CD14-positive monocyte (primary cell): Measurements from ENCODE around the gene PLIN4. TPM values are rescaled to one million over a fixed set of nuclear protein-coding genes. Genes with fewer than 3 reads are reported as not detected.

Experiments used
- DNase-seq, 3 donors: peaks; one replicate each; pipeline ENCODE4 v3.0.0-alpha.2; 2011 to 2022
- H2AFZ ChIP-seq: 2 replicates; pipeline ENCODE4 v1.6.0; 2012; ENCODE audit warnings: mild to moderate bottlenecking, low read depth, low read length, inconsistent platforms; ENCODE audit not compliant: insufficient read depth, poor library complexity, severe bottlenecking
- H3K27ac ChIP-seq, 2 donors: 1 replicate in 1 of 2; 2 replicates in 1 of 2; pipeline ENCODE4 v1.5.1; 2012 to 2013; ENCODE audit warnings: low read length in 2 of 2, control low read depth in 1 of 2, inconsistent platforms in 1 of 2, low read depth in 1 of 2, mild to moderate bottlenecking in 1 of 2
- H3K27me3 ChIP-seq, 2 donors: one replicate each; pipeline versions ENCODE4 v1.6.0 to v1.6.1; 2011 to 2013; ENCODE audit warnings: low read length in 2 of 2; ENCODE audit not compliant: control insufficient read depth in 2 of 2, insufficient read depth in 2 of 2
- H3K36me3 ChIP-seq, 2 donors: replicated peaks in 1 of 2; 1 replicate in 1 of 2; 2 replicates in 1 of 2; pipeline versions ENCODE4 v1.5.1 to v1.6.1; 2012 to 2013; ENCODE audit warnings: low read length in 2 of 2, control low read depth in 1 of 2, inconsistent platforms in 1 of 2, mild to moderate bottlenecking in 1 of 2; ENCODE audit not compliant: insufficient read depth in 2 of 2, control insufficient read depth in 1 of 2
- H3K4me1 ChIP-seq, 2 donors: 1 replicate in 1 of 2; 2 replicates in 1 of 2; pipeline versions ENCODE4 v1.5.1 to v1.6.1; 2012 to 2013; ENCODE audit warnings: low read length in 2 of 2, control low read depth in 1 of 2, inconsistent platforms in 1 of 2, mild to moderate bottlenecking in 1 of 2, moderate library complexity in 1 of 2; ENCODE audit not compliant: insufficient read depth in 2 of 2, control insufficient read depth in 1 of 2
- H3K4me2 ChIP-seq: replicated peaks from 2 replicates; pipeline ENCODE3; 2012; ENCODE audit warnings: low read length, moderate library complexity, mild to moderate bottlenecking; ENCODE audit not compliant: poor library complexity, severe bottlenecking; ENCODE audit errors: extremely low read depth
- H3K4me3 ChIP-seq, 3 experiments: fragments of 200-600 bp in 1 of 3; sonication (generic) in 1 of 3; replicated peaks in 1 of 3; 1 replicate in 2 of 3; 2 replicates in 1 of 3; pipeline ENCODE4 v1.5.1; 2011 to 2013; ENCODE audit warnings: low read length in 3 of 3, mild to moderate bottlenecking in 3 of 3, control low read depth in 2 of 3, low read depth in 2 of 3, inconsistent platforms in 1 of 3, moderate library complexity in 1 of 3
- H3K79me2 ChIP-seq: 2 replicates; pipeline ENCODE4 v1.6.0; 2012; ENCODE audit warnings: mild to moderate bottlenecking, control low read depth, inconsistent platforms, low read length, moderate library complexity; ENCODE audit not compliant: insufficient read depth
- H3K9ac ChIP-seq: 2 replicates; pipeline ENCODE4 v1.6.0; 2017; ENCODE audit warnings: low read length, mild to moderate bottlenecking; ENCODE audit not compliant: insufficient read depth, poor library complexity, severe bottlenecking
- H3K9me3 ChIP-seq, 2 donors: replicated peaks in 1 of 2; 1 replicate in 1 of 2; 2 replicates in 1 of 2; pipeline versions ENCODE4 v1.5.1 to v1.6.1; 2012 to 2013; ENCODE audit warnings: low read length in 2 of 2, control low read depth in 1 of 2; ENCODE audit not compliant: control insufficient read depth in 1 of 2, insufficient read depth in 1 of 2
- H4K20me1 ChIP-seq: 2 replicates; pipeline ENCODE4 v1.6.0; 2012; ENCODE audit warnings: mild to moderate bottlenecking, low read length, control low read depth, moderate library complexity; ENCODE audit not compliant: insufficient read depth
- H3K27ac Mint-ChIP-seq, 7 donors: one replicate each; pipeline ENCODE4 v1.8.0; 2020; ENCODE audit warnings: mild to moderate bottlenecking in 7 of 7, mixed read lengths in 7 of 7, moderate library complexity in 6 of 7, inconsistent platforms in 2 of 7
- H3K27me3 Mint-ChIP-seq, 3 donors: one replicate each; pipeline ENCODE4 v1.8.0; 2021 to 2022; ENCODE audit warnings: low read depth in 3 of 3, mild to moderate bottlenecking in 3 of 3, mixed read lengths in 3 of 3, moderate library complexity in 3 of 3, inconsistent platforms in 1 of 3
- H3K36me3 Mint-ChIP-seq, 2 donors: one replicate each; pipeline ENCODE4 v1.8.0; 2020; ENCODE audit warnings: mixed read lengths in 2 of 2, inconsistent platforms in 1 of 2, mild to moderate bottlenecking in 1 of 2
- H3K4me1 Mint-ChIP-seq: one replicate; pipeline ENCODE4 v1.8.0; 2020; ENCODE audit warnings: mild to moderate bottlenecking, mixed read lengths
- H3K4me3 Mint-ChIP-seq, 2 donors: one replicate each; pipeline ENCODE4 v1.8.0; 2020; ENCODE audit warnings: mild to moderate bottlenecking in 2 of 2, mixed read lengths in 2 of 2, moderate library complexity in 1 of 2
- H3K9me3 Mint-ChIP-seq, 7 donors: one replicate each; pipeline ENCODE4 v1.8.0; 2020 to 2022; ENCODE audit warnings: mixed read lengths in 7 of 7, mild to moderate bottlenecking in 6 of 7, moderate library complexity in 6 of 7, inconsistent platforms in 2 of 7
- WGBS: methylation state at CpG from one replicate; pipeline ENCODE4 v1.1.5; 2013; ENCODE audit warnings: missing lambda C conversion rate; ENCODE audit not compliant: insufficient coverage; 5-methylcytosine and 5-hydroxymethylcytosine counted together
- intact Hi-C, 2 donors: fragments of 100-400 bp; cut with micrococcal nuclease; formaldehyde crosslinking; loops; one replicate each; pipeline versions ENCODE4 v1.15.0 to v1.15.1; 2023
- polyA plus RNA-seq, 3 donors: library from polyadenylated mRNA; depleted of rRNA in 1 of 3; unstranded in 2 of 3; stranded (reverse) in 1 of 3; fragments of 300-500 nt in 2 of 3; fragments of >200 nt in 1 of 3; fragmentation: Illumina TruSeq in 2 of 3; gene quantifications; 1 replicate in 2 of 3; 2 replicates in 1 of 3; pipeline ENCODE4 v1.2.3, GENCODE V29; 2012 to 2021
- TF ChIP-seq, protein P1 (sequence below): fragments of 200-600 bp; IDR thresholded peaks from one replicate; pipeline ENCODE4 v1.8.0; 2022; ENCODE audit warnings: antibody characterized with exemption, mild to moderate bottlenecking

Gene PLIN4
- polyA plus RNA-seq, 3 donors: 0.05 to 0.19 TPM; not detected in 1

DNA sequence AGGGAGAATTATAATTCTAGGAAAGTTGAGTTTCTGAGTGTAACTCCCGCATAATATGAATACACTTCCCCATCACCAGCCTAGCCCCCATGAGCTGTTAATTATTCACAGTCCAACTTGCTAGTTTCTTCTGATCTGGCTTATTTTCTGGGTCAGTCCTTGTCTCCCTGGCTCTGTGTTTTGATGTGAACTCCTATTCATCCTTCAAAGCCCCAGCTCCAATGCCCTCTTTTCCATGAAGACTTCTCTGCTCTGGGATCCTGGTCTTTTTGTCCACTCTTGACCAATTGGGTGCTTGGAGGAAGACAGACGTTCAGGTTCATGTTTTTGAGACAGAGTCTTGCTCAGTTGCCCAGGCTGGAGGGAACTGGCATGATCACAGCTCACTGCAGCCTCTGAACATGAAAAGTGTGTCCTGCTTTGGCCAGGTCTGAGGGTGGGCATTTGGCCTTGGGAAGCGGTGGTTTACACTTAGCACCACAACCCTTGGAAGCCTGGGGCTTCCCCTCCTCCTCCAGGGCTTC lies 20.9 kb upstream of the PLIN4 start:
- Histone ChIP-seq H3K27ac (peak overlapping the region; percentile 92 to 98), H3K4me2 (peak overlapping the region; percentile 67)

GRCh38 chr19:4538601-4538954 lies 20.3 kb upstream of the PLIN4 start:
- Histone ChIP-seq H3K79me2 (peaks cover 25% of the 10 kb centered on the region), H4K20me1 (no peaks in the 10 kb centered on the region), H2AFZ (no peak overlapping the region), H3K27me3 (peaks cover 0 to 2% of the 10 kb centered on the region in 2 donors), H3K4me1 (peaks cover 83 to 88% of the 10 kb centered on the region in 2 donors), H3K27ac (no peak overlapping the region), H3K9me3 (no peaks in the 10 kb centered on the region), H3K9ac (no peak overlapping the region), H3K36me3 (no peaks in the 10 kb centered on the region), H3K4me3 (no peak overlapping the region), H3K4me2 (peak overlapping the region; percentile 17)
- peaks cover 2 to 11% (median 3%) of the 10 kb centered on the region in 3 donors for H3K27me3 Mint-ChIP-seq
- DNase-seq: no peak
- H3K9me3 Mint-ChIP-seq: peaks cover 2 to 12% (median 6%) of the 10 kb centered on the region in 7 donors
- intact Hi-C loops: no loop called here
- WGBS: 95% methylated on average over 11 of the region's 13 CpGs
- H3K27ac Mint-ChIP-seq: peak overlapping the region in 6 of 7 donors; percentile 21 to 99 (median 66)
- peaks cover 72% of the 10 kb centered on the region for H3K4me1 Mint-ChIP-seq
- TF ChIP-seq, protein P1, sequence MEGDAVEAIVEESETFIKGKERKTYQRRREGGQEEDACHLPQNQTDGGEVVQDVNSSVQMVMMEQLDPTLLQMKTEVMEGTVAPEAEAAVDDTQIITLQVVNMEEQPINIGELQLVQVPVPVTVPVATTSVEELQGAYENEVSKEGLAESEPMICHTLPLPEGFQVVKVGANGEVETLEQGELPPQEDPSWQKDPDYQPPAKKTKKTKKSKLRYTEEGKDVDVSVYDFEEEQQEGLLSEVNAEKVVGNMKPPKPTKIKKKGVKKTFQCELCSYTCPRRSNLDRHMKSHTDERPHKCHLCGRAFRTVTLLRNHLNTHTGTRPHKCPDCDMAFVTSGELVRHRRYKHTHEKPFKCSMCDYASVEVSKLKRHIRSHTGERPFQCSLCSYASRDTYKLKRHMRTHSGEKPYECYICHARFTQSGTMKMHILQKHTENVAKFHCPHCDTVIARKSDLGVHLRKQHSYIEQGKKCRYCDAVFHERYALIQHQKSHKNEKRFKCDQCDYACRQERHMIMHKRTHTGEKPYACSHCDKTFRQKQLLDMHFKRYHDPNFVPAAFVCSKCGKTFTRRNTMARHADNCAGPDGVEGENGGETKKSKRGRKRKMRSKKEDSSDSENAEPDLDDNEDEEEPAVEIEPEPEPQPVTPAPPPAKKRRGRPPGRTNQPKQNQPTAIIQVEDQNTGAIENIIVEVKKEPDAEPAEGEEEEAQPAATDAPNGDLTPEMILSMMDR: no peak
- peaks cover 0 to 4% of the 10 kb centered on the region in 2 donors for H3K36me3 Mint-ChIP-seq
- no peak overlapping the region for H3K4me3 Mint-ChIP-seq

More for the DNA sequence above, 20.9 kb upstream of the PLIN4 start:
- no peak overlapping the region for H2AFZ ChIP-seq
- H3K4me3 ChIP-seq: peak overlapping the region in 1 of 3 experiments; percentile 55
- WGBS: 100% methylated on average over 1 of the region's 3 CpGs
- H3K9me3 ChIP-seq: no peaks in the 10 kb centered on the region
- peaks cover 83 to 94% of the 10 kb centered on the region in 2 donors for H3K4me1 ChIP-seq
- Mint-ChIP-seq H3K27me3 (peaks cover 2 to 11% (median 3%) of the 10 kb centered on the region in 3 donors), H3K36me3 (peaks cover 0 to 4% of the 10 kb centered on the region in 2 donors), H3K27ac (peak overlapping the region; percentile 97 to 99 (median 98)), H3K4me1 (peaks cover 72% of the 10 kb centered on the region), H3K4me3 (peak overlapping the region in 1 of 2 donors; percentile 85), H3K9me3 (peaks cover 2 to 12% (median 6%) of the 10 kb centered on the region in 7 donors)
- intact Hi-C loops: no loop called here
- H3K79me2 ChIP-seq: peaks cover 26% of the 10 kb centered on the region
- TF ChIP-seq, protein P1: no peak
- no peaks in the 10 kb centered on the region for H3K36me3 ChIP-seq
- no peak for DNase-seq
- H3K27me3 ChIP-seq: peaks cover 0 to 2% of the 10 kb centered on the region in 2 donors
- H3K9ac ChIP-seq: peak overlapping the region; percentile 99
- no peaks in the 10 kb centered on the region for H4K20me1 ChIP-seq
